Measurements from ENCODE around the gene AKT3.

- TF ChIP-seq, protein P1, sequence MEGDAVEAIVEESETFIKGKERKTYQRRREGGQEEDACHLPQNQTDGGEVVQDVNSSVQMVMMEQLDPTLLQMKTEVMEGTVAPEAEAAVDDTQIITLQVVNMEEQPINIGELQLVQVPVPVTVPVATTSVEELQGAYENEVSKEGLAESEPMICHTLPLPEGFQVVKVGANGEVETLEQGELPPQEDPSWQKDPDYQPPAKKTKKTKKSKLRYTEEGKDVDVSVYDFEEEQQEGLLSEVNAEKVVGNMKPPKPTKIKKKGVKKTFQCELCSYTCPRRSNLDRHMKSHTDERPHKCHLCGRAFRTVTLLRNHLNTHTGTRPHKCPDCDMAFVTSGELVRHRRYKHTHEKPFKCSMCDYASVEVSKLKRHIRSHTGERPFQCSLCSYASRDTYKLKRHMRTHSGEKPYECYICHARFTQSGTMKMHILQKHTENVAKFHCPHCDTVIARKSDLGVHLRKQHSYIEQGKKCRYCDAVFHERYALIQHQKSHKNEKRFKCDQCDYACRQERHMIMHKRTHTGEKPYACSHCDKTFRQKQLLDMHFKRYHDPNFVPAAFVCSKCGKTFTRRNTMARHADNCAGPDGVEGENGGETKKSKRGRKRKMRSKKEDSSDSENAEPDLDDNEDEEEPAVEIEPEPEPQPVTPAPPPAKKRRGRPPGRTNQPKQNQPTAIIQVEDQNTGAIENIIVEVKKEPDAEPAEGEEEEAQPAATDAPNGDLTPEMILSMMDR (conservative IDR thresholded peaks at IDR 0.05; ENCODE audit: low read depth, low read length): no peak
- TF ChIP-seq EZH2 (IDR thresholded peaks at IDR 0.05; ENCODE audit: low read length, unreplicated experiment): no peak
Measured at GRCh38 chr1:243739335-243740003, 110.6 kb downstream of the AKT3 start.
